Posterior vena cava (tissue), 2 donors: ENCODE data around the gene GABRB1. TPM values are rescaled to one million over a fixed set of nuclear protein-coding genes. Genes with fewer than 3 reads are reported as not detected.

ENCODE experiments used
- DNase-seq: peaks from one replicate; pipeline ENCODE4 v3.0.0-alpha.2; 2020; ENCODE audit warnings: low spot score
- intact Hi-C, 2 donors: fragments of 100-400 bp; cut with DNase I; formaldehyde crosslinking; loops; one replicate each; pipeline versions ENCODE4 v1.14.1 to v1.14.2; 2022 to 2023
- total RNA-seq, 2 donors: library from RNA; stranded (reverse); fragmentation: NEBNext Ultra II Directional; extraction: Animal tissue kit (Norgen Biotek cat#: 25700); gene quantifications; one replicate each; pipeline ENCODE4 v1.2.1, GENCODE V29; 2021
- donor health status: DM: yes; HTN: yes; CAD: no.
- donor health status: DM: yes; HTN: yes; CAD: no.

Gene GABRB1
- total RNA-seq, 2 donors from 2014 or later = not detected

GRCh38 chr4:47101453-47101852 is 70.1 kb downstream of the GABRB1 start:
- intact Hi-C loops = no loop called here
- no peak for DNase-seq

DNA sequence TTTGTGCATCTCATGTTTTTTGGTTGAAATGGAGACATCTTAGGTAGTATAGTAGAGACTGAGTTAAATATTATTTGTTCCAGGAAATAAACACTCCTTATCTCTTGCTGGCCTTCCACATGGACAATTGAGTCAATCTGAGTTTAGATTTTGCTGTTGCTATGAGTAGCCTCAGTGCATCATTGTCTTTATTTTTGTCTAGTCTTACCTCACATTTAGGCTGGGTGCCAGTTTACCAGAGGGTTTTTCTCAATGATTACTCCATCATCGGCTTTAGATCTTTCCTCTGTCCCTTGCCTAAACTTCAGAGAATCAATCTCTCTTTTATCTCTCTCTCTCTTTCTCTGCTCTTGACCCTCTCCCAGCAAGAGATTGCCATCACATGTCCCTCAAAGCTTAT is 73.6 kb downstream of the GABRB1 start:
- intact Hi-C loops = no loop called here
- no peak for DNase-seq

DNA sequence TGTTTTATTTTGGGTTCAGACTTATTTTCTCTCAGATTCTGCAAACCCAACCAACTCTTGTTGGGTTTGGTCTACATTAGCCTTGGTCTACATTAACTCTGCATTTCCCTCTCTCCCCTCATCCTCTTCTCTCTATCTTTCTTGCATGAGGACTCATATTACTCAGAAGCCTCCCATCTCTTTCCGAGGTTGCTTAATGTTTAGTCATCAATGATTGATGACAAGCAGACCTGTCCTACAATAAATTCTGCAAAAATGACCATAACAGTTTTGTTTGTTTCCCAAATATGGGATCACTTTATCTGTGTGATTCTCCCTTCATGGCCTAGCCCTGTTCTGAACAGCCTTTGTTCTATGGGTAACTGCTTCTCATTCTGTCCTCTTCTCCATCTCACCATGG is 75.2 kb downstream of the GABRB1 start:
- intact Hi-C loops = no loop called here
- DNase-seq = no peak

GRCh38 chr4:47109379-47109778 is 78.0 kb downstream of the GABRB1 start:
- no peak for DNase-seq
- intact Hi-C loops = no loop called here

- intact Hi-C loops = no loop called here
- no peak for DNase-seq
Observed at GRCh38 chr4:47110546-47111132, 79.3 kb downstream of the GABRB1 start.

GRCh38 chr4:47118192-47118929 is 87.0 kb downstream of the GABRB1 start:
- intact Hi-C loops = no loop called here
- DNase-seq = no peak

- intact Hi-C loops = no loop called here
- DNase-seq = no peak
Observed at GRCh38 chr4:47120783-47121182, 89.4 kb downstream of the GABRB1 start.

GRCh38 chr4:47122592-47123291 is 91.4 kb downstream of the GABRB1 start:
- DNase-seq = no peak
- intact Hi-C loops = no loop called here

DNA sequence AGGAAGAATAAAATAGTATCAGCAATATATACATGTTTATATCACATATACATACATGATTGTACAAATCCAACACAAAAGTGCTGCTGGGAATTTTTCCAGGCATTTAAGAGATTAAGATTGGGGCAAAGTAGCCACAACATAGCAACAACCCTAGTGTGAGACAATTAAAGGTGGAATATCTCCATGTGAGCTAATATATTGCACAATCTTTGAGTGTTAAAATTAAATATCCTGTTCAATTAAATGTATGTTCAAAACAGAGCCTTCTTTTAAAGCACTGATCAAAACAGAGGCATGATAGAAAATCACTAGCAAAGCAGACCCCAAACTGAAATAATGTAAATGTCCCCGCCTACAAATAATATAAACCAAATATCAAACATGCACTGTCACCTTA is 97.6 kb downstream of the GABRB1 start:
- intact Hi-C loops = no loop called here
- no peak for DNase-seq

- DNase-seq = no peak
- intact Hi-C loops = no loop called here
Observed at GRCh38 chr4:47135210-47135609, 103.8 kb downstream of the GABRB1 start.

GRCh38 chr4:47143261-47143660 is 111.9 kb downstream of the GABRB1 start:
- intact Hi-C loops = no loop called here
- no peak for DNase-seq

DNA sequence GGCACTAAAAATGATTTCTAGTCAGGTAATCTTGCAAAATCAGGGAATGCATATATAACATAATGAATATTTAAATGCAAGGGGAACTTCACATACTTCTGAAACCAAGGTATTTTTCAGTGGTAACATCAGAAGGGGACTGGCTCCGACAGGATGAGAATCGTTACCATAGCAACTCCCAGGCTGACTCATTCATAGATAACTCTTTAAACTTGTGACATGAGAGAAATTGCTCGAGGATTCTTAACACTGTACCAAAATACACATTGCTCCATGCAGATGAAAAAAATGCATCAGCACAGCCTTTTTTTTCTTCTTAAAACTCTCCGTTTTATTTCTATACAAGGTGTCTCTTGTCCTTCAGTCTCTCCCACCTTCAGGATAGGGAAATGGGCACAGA is 114.3 kb downstream of the GABRB1 start:
- intact Hi-C loops = loop anchor here in 1 of 2 donors (5.0 kb wide), 1 partner anchor 818 kb away; no protein-coding TSS in a partner anchor
- DNase-seq = no peak

GRCh38 chr4:47154816-47155370 is 123.5 kb downstream of the GABRB1 start:
- no peak for DNase-seq
- intact Hi-C loops = no loop called here

GRCh38 chr4:47155919-47156318 is 124.6 kb downstream of the GABRB1 start:
- intact Hi-C loops = no loop called here

GRCh38 chr4:47160095-47160494 is 128.7 kb downstream of the GABRB1 start:
- intact Hi-C loops = no loop called here

More at GRCh38 chr4:47155919-47156318, 124.6 kb downstream of the GABRB1 start:
- DNase-seq = no peak

GRCh38 chr4:47167081-47168035 is 136.0 kb downstream of the GABRB1 start:
- intact Hi-C loops = no loop called here
- DNase-seq = no peak

More at GRCh38 chr4:47160095-47160494, 128.7 kb downstream of the GABRB1 start:
- no peak for DNase-seq

- DNase-seq = no peak
- intact Hi-C loops = no loop called here
Observed at GRCh38 chr4:47184083-47184482, 152.7 kb downstream of the GABRB1 start.

- no peak for DNase-seq
- intact Hi-C loops = no loop called here
Observed at GRCh38 chr4:47185761-47186160, 154.4 kb downstream of the GABRB1 start.

DNA sequence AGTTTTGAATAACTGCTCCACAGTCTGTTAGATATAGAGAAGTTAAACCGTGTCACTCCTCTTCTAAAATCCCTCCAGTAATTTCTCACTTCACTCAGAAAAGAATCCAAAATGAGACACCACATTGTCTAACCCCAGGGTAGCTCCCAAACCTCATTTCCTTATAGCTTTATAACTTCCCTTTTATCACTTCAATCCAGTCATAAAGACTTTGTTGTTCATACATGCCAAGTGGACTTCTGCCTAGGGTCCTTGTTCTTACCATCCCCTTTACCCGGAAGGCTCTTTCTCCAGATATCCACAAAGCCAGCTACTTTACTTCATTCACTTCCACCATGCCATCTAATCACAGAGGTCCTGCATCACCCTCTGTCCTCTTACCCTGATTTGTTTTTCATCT is 156.2 kb downstream of the GABRB1 start:
- no peak for DNase-seq
- intact Hi-C loops = no loop called here
